Measurements from ENCODE around the gene TNFRSF25. TPM values are rescaled to one million over a fixed set of nuclear protein-coding genes. Genes with fewer than 3 reads are reported as not detected.
A peak's percentile ranks its signal among the peaks of the same experiment; 100 is the strongest.

Gene TNFRSF25
- total RNA-seq, 1 donor from 2014 or later, result 12.6 TPM

DNA sequence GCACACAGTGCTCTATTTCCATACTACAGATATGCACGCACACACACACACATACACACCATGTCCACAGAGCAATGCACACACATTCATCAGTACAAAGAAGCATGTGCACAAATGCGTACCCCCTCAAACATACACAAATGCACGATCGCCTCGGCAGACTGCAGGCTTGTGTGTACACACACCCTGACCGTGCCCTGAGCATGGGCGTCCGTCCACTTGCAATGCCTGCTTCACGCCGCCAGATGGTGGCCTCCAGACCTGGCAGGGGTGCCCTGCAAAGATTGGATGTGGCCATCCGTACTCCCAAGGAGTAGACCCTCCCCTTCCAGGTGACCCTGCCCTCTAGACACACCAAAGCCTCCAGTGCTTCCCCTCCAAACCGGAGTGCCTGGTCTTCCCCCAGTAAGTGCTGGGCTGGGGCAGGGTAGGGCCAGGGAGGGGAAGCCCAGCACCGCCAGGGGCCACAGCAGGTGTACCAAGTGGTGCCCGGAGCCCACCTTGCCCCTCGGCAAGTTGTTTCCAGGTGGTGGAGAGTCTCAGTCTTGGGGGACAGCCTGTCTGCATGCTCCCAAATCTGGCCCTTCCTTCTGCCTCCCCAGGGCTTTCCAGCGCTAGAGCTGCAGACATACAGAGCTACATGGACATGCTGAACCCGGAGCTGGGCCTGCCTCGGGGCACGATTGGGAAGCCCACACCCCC, 20.8 kb downstream of the TNFRSF25 start:
- DNase-seq, result no peak
- intact Hi-C loops (cut with micrococcal nuclease), result no loop called here
- no peak overlapping the region for H3K4me3 ChIP-seq

DNA sequence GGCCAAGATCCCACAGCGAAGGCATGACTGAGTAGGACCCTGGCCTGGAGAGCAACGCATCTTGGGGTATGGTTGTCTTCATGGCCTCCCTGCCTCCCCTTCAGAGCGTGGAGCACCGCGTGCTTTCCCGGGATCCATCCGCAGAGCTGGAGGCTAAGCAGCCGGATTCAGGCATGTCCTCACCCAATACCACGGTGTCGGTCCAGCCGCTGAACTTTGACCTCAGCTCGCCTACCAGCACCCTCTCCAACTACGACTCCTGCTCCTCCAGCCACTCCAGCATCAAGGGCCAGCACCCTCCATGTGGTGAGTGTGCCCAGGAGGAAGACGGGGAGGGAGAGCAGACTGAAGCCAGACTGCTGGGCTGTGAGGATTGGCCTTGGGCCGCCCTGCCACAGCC, 21.6 kb downstream of the TNFRSF25 start:
- no peaks in the 10 kb centered on the region for H3K9me3 ChIP-seq (replicated peaks)
- H3K27me3 ChIP-seq (ENCODE audit: low read depth), result peaks cover 96% of the 10 kb centered on the region
- DNase-seq, result no peak
- H3K4me3 ChIP-seq, result no peak overlapping the region
- no peaks in the 10 kb centered on the region for H3K36me3 ChIP-seq
- H3K27ac ChIP-seq (replicated peaks), result no peak overlapping the region
- H3K4me1 ChIP-seq, result peaks cover 25% of the 10 kb centered on the region
- TF ChIP-seq, protein P1, sequence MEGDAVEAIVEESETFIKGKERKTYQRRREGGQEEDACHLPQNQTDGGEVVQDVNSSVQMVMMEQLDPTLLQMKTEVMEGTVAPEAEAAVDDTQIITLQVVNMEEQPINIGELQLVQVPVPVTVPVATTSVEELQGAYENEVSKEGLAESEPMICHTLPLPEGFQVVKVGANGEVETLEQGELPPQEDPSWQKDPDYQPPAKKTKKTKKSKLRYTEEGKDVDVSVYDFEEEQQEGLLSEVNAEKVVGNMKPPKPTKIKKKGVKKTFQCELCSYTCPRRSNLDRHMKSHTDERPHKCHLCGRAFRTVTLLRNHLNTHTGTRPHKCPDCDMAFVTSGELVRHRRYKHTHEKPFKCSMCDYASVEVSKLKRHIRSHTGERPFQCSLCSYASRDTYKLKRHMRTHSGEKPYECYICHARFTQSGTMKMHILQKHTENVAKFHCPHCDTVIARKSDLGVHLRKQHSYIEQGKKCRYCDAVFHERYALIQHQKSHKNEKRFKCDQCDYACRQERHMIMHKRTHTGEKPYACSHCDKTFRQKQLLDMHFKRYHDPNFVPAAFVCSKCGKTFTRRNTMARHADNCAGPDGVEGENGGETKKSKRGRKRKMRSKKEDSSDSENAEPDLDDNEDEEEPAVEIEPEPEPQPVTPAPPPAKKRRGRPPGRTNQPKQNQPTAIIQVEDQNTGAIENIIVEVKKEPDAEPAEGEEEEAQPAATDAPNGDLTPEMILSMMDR (IDR thresholded peaks at IDR 0.05; ENCODE audit: borderline replicate concordance), result no peak
- intact Hi-C loops (cut with micrococcal nuclease), result no loop called here

More for the DNA sequence above, 20.8 kb downstream of the TNFRSF25 start:
- TF ChIP-seq, protein P1 (IDR thresholded peaks at IDR 0.05; ENCODE audit: borderline replicate concordance), result peak; percentile 67
- peaks cover 22% of the 10 kb centered on the region for H3K4me1 ChIP-seq
- H3K27ac ChIP-seq (replicated peaks), result no peak overlapping the region
- no peaks in the 10 kb centered on the region for H3K9me3 ChIP-seq (replicated peaks)
- H3K36me3 ChIP-seq, result no peaks in the 10 kb centered on the region
- peaks cover 96% of the 10 kb centered on the region for H3K27me3 ChIP-seq (ENCODE audit: low read depth)

DNA sequence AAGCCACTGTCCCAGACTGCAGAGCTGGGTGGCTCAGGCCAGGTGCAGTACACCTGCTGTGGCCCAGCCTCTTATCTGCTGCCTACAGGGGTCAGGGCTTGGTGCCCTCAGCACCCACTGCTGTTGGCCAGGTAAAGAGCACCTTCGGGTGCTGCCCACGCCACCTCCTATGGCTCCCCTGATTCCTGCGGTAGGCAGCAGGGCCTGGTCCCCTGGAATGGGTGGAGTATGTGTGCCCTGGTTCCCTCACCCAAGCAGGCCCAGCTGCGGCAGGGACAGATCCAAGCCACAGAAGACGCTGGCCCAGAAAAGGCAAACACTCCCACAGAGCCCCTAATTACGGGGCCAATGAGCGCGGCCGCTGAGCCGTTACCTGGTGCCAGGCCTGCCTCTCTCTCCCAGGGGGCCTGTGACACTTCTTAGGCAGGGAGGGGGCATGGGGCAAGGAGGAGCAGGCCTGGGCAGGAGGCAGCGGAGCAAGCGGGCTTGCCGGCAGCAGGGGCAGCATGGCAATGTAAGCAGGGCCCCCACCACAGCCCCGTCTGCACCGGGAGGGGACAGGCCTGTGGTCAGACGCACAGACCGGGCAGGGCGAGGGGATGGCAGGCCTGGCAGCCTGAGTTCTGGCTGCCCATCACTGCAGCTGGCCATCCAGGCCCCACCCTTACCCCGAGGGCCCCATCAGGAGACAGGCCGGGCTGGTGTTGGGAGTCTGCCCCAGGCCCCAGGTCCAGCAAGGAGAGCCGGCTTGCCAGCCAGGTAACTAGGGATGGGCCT, 22.4 kb downstream of the TNFRSF25 start:
- peaks cover 96% of the 10 kb centered on the region for H3K27me3 ChIP-seq (ENCODE audit: low read depth)
- DNase-seq, result no peak
- no peaks in the 10 kb centered on the region for H3K36me3 ChIP-seq
- H3K9me3 ChIP-seq (replicated peaks), result no peaks in the 10 kb centered on the region
- intact Hi-C loops (cut with micrococcal nuclease), result no loop called here
- no peak overlapping the region for H3K4me3 ChIP-seq
- H3K27ac ChIP-seq (replicated peaks), result no peak overlapping the region
- TF ChIP-seq, protein P1 (IDR thresholded peaks at IDR 0.05; ENCODE audit: borderline replicate concordance), result no peak
- peaks cover 25% of the 10 kb centered on the region for H3K4me1 ChIP-seq

DNA sequence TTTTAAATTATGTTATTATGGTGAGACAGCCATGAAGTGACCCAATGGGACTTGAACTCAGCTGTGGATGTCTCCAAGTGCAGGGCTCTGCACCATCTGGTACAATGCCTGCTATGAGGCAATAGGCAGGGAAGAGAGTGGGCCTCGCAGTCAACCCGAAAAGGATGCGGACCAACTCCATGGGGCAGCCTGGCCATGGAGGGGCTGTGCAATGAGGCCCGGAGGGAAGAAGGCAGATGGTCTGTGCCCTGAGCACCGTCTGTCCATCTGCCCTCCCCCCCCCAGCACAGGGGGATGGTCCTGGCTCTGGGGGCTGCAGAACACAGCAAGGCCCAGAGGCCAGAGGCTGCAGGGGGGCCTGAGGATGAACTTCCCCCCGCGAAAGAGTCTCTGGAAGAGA, 24.4 kb downstream of the TNFRSF25 start:
- H3K4me1 ChIP-seq, result peaks cover 8% of the 10 kb centered on the region
- no peaks in the 10 kb centered on the region for H3K36me3 ChIP-seq
- TF ChIP-seq, protein P1 (IDR thresholded peaks at IDR 0.05; ENCODE audit: borderline replicate concordance), result no peak
- intact Hi-C loops (cut with micrococcal nuclease), result no loop called here
- no peak for DNase-seq
- no peak overlapping the region for H3K4me3 ChIP-seq
- no peak overlapping the region for H3K27ac ChIP-seq (replicated peaks)
- H3K27me3 ChIP-seq (ENCODE audit: low read depth), result peaks cover 92% of the 10 kb centered on the region
- no peaks in the 10 kb centered on the region for H3K9me3 ChIP-seq (replicated peaks)

DNA sequence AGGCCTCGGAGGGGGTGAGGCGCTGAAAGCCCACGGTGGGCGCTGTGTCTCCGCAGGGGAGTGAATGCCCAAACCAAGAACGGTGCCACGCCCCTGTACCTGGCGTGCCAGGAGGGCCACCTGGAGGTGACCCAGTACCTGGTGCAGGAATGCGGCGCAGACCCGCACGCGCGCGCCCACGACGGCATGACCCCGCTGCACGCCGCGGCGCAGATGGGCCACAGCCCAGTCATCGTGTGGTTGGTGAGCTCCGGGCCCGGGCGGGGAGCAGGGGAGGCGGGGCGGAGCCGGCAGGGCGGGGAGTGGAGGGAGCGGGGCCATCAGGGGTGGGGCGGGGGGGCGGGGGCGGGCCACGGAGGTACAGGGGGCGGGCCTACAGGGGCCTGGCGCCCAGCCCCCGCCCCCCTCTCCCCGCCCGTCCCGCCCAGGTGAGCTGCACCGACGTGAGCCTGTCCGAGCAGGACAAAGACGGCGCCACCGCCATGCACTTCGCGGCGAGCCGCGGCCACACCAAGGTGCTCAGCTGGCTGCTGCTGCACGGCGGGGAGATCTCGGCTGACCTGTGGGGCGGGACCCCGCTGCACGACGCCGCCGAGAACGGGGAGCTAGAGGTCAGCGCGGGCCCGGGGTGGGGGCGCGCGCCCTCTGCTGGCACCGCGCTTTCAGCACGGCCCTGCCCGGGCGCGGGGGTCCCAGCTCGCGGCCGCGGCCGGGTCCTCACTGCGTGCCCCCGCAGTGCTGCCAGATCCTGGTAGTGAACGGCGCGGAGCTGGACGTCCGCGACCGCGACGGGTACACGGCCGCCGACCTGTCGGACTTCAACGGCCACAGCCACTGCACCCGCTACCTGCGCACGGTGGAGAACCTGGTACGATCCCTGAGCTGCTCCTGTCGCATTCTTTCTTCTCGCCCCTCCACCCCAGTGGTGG, 25.5 kb downstream of the TNFRSF25 start:
- no peak overlapping the region for H3K27ac ChIP-seq (replicated peaks)
- no peaks in the 10 kb centered on the region for H3K9me3 ChIP-seq (replicated peaks)
- no peaks in the 10 kb centered on the region for H3K36me3 ChIP-seq
- intact Hi-C loops (cut with micrococcal nuclease), result no loop called here
- H3K4me3 ChIP-seq, result peak overlapping the region; percentile 42
- H3K4me1 ChIP-seq, result peaks cover 8% of the 10 kb centered on the region
- no peak for DNase-seq
- peaks cover 83% of the 10 kb centered on the region for H3K27me3 ChIP-seq (ENCODE audit: low read depth)
- TF ChIP-seq, protein P1 (IDR thresholded peaks at IDR 0.05; ENCODE audit: borderline replicate concordance), result peak; percentile 49
